K562 (cell line): Measurements from ENCODE around the gene DPAGT1. TPM values are rescaled to one million over a fixed set of nuclear protein-coding genes. Genes with fewer than 3 reads are reported as not detected.

Source experiments
- CHD2 ChIP-seq: IDR thresholded peaks from 2 replicates; pipeline ENCODE4 v1.6.1; 2011; ENCODE audit warnings: low read depth, low read length
- COPS2 ChIP-seq: fragments of 450-650 bp; conservative IDR thresholded peaks from 2 replicates; pipeline ENCODE4 v1.6.1; 2016; ENCODE audit warnings: mild to moderate bottlenecking, moderate library complexity
- CREBBP ChIP-seq: IDR thresholded peaks from one replicate; pipeline ENCODE4 v1.6.1; 2012; ENCODE audit warnings: low read depth, mild to moderate bottlenecking, control low read depth, inconsistent platforms, low read length
- CSDE1 ChIP-seq, 2 experiments: fragments of 450-650 bp; IDR thresholded peaks; 2 replicates each; pipeline ENCODE4 v1.6.1; 2016; ENCODE audit warnings: mild to moderate bottlenecking in 1 of 2
- DNMT1 ChIP-seq: fragments of 450-650 bp; IDR thresholded peaks from 2 replicates; pipeline ENCODE4 v1.6.1; 2016; ENCODE audit warnings: antibody characterized with exemption, mild to moderate bottlenecking
- HMGN3 ChIP-seq: IDR thresholded peaks from 2 replicates; pipeline ENCODE4 v1.6.1; 2011; ENCODE audit warnings: borderline replicate concordance, low read depth, mild to moderate bottlenecking, mixed read lengths, low read length; ENCODE audit not compliant: insufficient read length; ENCODE audit errors: extremely low read depth
- MAZ ChIP-seq, 2 experiments: fragments of 450-650 bp in 1 of 2; sonication (generic) in 1 of 2; formaldehyde crosslinking; IDR thresholded peaks in 1 of 2; conservative IDR thresholded peaks in 1 of 2; 2 replicates each; pipeline versions ENCODE4 v1.4.0 to v1.5.0; 2020; ENCODE audit warnings: mild to moderate bottlenecking in 1 of 2, missing genetic modification reagents in 1 of 2
- NCOA1 ChIP-seq: fragments of 450-650 bp; IDR thresholded peaks from 2 replicates; pipeline ENCODE4 v1.6.1; 2016; ENCODE audit warnings: low read depth
- NFRKB ChIP-seq: fragments of 450-650 bp; IDR thresholded peaks from 2 replicates; pipeline ENCODE4 v1.6.1; 2016; ENCODE audit warnings: low read depth
- SIRT6 ChIP-seq: IDR thresholded peaks from one replicate; pipeline ENCODE4 v1.6.1; 2012; ENCODE audit warnings: low read depth, mild to moderate bottlenecking, control low read depth, inconsistent platforms, low read length, moderate library complexity
- SMARCE1 ChIP-seq: fragments of 450-650 bp; IDR thresholded peaks from 2 replicates; pipeline ENCODE4 v1.7.1; 2016; ENCODE audit warnings: mild to moderate bottlenecking
- SMC3 ChIP-seq: conservative IDR thresholded peaks from 2 replicates; pipeline ENCODE4 v1.6.1; 2011; ENCODE audit warnings: low read depth, low read length, improper control_type of control experiment; ENCODE audit not compliant: insufficient read depth
- SP1 ChIP-seq: sonication (generic); formaldehyde crosslinking; IDR thresholded peaks from 2 replicates; pipeline ENCODE4 v1.8.1; 2022; ENCODE audit warnings: mild to moderate bottlenecking, missing genetic modification reagents
- STAG1 ChIP-seq: sonication (generic); formaldehyde crosslinking; IDR thresholded peaks from 2 replicates; pipeline ENCODE4 v1.5.0; 2020; ENCODE audit warnings: missing genetic modification reagents, borderline replicate concordance
- ZFP30 ChIP-seq: fragments of 250-450 bp; sonication (Bioruptor Pico); IDR thresholded peaks from 2 replicates; pipeline ENCODE4 v1.8.0; 2022; ENCODE audit warnings: moderate library complexity, mild to moderate bottlenecking, inconsistent platforms, borderline replicate concordance
- polyA plus RNA-seq, 8 experiments: library from polyadenylated mRNA; depleted of rRNA in 4 of 8; stranded (reverse) in 5 of 8; unstranded in 3 of 8; fragments of >200 nt; fragmentation: Nextera tagmentation in 2 of 8; fragmentation: Illumina TruSeq in 1 of 8; extraction: Ambion mirVana in 2 of 8; extraction: Trizol in 1 of 8; gene quantifications; 2 replicates each; pipeline versions ENCODE4 v1.2.1 to v1.2.3, GENCODE V29; 2011 to 2014; ENCODE audit warnings: inconsistent platforms in 1 of 8, missing spikeins in 1 of 8
- total RNA-seq, 7 experiments: library from RNA; depleted of rRNA in 6 of 7; stranded (reverse); fragments of >200 nt in 6 of 7; fragmentation: Illumina TruSeq in 2 of 7; extraction: Trizol in 2 of 7; gene quantifications; 2 replicates each; pipeline versions ENCODE4 v1.2.1 to v1.2.3, GENCODE V29; 2011 to 2021; ENCODE audit warnings: low replicate concordance in 1 of 7
- TF ChIP-seq, protein P1 (sequence below): fragments of 250-450 bp; sonication (Bioruptor Pico); IDR thresholded peaks from 2 replicates; pipeline ENCODE4 v1.4.0; 2020; ENCODE audit warnings: mild to moderate bottlenecking, moderate library complexity
- TF ChIP-seq, protein P2 (sequence below): fragments of 450-650 bp; IDR thresholded peaks from 2 replicates; pipeline ENCODE4 v1.6.1; 2016; ENCODE audit warnings: mild to moderate bottlenecking
- TF ChIP-seq, protein P3 (sequence below): sonication (generic); formaldehyde crosslinking; IDR thresholded peaks from 2 replicates; pipeline ENCODE4 v1.8.0; 2022; ENCODE audit warnings: mild to moderate bottlenecking, low read depth, missing genetic modification reagents
- TF ChIP-seq, protein P4 (sequence below), 2 experiments: fragments of 450-650 bp in 1 of 2; IDR thresholded peaks; 2 replicates each; pipeline ENCODE4 v1.6.1; 2011 to 2017; ENCODE audit warnings: low read depth in 2 of 2, antibody characterized with exemption in 1 of 2, borderline replicate concordance in 1 of 2, low read length in 1 of 2, mild to moderate bottlenecking in 1 of 2, mixed read lengths in 1 of 2; ENCODE audit not compliant: control insufficient read depth in 1 of 2
- TF ChIP-seq, protein P5 (sequence below): fragments of 250-450 bp; sonication (Bioruptor Pico); IDR thresholded peaks from 2 replicates; pipeline ENCODE4 v1.9.0; 2021; ENCODE audit warnings: mild to moderate bottlenecking

Gene DPAGT1
- total and polyA plus RNA-seq, 9 of the 15 experiments (the other 6 are each of a cell fraction or from before 2014, with no cell fraction given) = 29.9 to 135 (median 85.0) TPM

DNA sequence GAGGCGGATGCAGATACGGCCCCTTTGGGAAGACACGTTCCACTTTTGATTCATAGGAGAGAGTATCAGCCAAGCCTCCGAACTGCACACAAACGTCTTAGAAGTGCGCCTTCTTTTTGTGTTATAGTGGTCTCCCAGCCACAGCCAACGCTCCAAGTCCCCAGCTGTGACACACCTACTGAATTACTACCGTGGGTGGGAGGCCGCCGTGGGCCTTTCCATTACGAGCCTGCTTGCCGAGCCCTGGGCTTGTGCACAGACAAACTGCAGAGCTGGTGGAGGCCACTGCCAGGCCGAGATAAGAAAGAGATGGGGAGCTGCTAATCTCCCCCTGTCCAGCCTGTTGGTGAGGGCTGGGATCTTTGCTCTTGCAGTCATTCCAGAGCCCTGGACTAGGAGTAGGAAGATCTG lies 16.2 kb downstream of the DPAGT1 start (continued):
- TF ChIP-seq, protein P1, sequence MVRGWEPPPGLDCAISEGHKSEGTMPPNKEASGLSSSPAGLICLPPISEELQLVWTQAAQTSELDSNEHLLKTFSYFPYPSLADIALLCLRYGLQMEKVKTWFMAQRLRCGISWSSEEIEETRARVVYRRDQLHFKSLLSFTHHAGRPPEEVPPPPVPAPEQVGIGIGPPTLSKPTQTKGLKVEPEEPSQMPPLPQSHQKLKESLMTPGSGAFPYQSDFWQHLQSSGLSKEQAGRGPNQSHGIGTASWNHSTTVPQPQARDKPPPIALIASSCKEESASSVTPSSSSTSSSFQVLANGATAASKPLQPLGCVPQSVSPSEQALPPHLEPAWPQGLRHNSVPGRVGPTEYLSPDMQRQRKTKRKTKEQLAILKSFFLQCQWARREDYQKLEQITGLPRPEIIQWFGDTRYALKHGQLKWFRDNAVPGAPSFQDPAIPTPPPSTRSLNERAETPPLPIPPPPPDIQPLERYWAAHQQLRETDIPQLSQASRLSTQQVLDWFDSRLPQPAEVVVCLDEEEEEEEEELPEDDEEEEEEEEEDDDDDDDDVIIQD = no peak
- no peak for TF ChIP-seq COPS2
- TF ChIP-seq NCOA1 = peak; percentile 55; the same call in 1 of the 2 replicates
- no peak for TF ChIP-seq CHD2
- TF ChIP-seq SMC3 = no peak
- TF ChIP-seq SIRT6 = no peak
- peak in 1 of 2 experiments; percentile 49; a peak in 1 of 4 replicates for TF ChIP-seq MAZ (CRISPR knock-in tag; conservative IDR thresholded peaks at IDR 0.05 in 1 of 2, IDR thresholded peaks at IDR 0.05 in 1 of 2)
- TF ChIP-seq HMGN3 = peak; percentile 93
- peak; percentile 67; the same call in 1 of the 2 replicates for TF ChIP-seq NFRKB
- TF ChIP-seq, protein P2, sequence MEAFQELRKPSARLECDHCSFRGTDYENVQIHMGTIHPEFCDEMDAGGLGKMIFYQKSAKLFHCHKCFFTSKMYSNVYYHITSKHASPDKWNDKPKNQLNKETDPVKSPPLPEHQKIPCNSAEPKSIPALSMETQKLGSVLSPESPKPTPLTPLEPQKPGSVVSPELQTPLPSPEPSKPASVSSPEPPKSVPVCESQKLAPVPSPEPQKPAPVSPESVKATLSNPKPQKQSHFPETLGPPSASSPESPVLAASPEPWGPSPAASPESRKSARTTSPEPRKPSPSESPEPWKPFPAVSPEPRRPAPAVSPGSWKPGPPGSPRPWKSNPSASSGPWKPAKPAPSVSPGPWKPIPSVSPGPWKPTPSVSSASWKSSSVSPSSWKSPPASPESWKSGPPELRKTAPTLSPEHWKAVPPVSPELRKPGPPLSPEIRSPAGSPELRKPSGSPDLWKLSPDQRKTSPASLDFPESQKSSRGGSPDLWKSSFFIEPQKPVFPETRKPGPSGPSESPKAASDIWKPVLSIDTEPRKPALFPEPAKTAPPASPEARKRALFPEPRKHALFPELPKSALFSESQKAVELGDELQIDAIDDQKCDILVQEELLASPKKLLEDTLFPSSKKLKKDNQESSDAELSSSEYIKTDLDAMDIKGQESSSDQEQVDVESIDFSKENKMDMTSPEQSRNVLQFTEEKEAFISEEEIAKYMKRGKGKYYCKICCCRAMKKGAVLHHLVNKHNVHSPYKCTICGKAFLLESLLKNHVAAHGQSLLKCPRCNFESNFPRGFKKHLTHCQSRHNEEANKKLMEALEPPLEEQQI = peak; percentile 48; the same call in 1 of the 2 replicates
- TF ChIP-seq, protein P3, sequence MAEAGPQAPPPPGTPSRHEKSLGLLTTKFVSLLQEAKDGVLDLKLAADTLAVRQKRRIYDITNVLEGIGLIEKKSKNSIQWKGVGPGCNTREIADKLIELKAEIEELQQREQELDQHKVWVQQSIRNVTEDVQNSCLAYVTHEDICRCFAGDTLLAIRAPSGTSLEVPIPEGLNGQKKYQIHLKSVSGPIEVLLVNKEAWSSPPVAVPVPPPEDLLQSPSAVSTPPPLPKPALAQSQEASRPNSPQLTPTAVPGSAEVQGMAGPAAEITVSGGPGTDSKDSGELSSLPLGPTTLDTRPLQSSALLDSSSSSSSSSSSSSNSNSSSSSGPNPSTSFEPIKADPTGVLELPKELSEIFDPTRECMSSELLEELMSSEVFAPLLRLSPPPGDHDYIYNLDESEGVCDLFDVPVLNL (CRISPR knock-in tag) = no peak
- TF ChIP-seq, protein P4, sequence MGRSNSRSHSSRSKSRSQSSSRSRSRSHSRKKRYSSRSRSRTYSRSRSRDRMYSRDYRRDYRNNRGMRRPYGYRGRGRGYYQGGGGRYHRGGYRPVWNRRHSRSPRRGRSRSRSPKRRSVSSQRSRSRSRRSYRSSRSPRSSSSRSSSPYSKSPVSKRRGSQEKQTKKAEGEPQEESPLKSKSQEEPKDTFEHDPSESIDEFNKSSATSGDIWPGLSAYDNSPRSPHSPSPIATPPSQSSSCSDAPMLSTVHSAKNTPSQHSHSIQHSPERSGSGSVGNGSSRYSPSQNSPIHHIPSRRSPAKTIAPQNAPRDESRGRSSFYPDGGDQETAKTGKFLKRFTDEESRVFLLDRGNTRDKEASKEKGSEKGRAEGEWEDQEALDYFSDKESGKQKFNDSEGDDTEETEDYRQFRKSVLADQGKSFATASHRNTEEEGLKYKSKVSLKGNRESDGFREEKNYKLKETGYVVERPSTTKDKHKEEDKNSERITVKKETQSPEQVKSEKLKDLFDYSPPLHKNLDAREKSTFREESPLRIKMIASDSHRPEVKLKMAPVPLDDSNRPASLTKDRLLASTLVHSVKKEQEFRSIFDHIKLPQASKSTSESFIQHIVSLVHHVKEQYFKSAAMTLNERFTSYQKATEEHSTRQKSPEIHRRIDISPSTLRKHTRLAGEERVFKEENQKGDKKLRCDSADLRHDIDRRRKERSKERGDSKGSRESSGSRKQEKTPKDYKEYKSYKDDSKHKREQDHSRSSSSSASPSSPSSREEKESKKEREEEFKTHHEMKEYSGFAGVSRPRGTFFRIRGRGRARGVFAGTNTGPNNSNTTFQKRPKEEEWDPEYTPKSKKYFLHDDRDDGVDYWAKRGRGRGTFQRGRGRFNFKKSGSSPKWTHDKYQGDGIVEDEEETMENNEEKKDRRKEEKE (IDR thresholded peaks at IDR 0.05; ENCODE audit: borderline replicate concordance in 1 of 2, control insufficient read depth in 1 of 2, low read depth in 2 of 2, low read length in 1 of 2) = no peak
- no peak for TF ChIP-seq STAG1 (CRISPR knock-in tag)
- peak; percentile 52; the same call in 1 of the 2 replicates for TF ChIP-seq SP1 (CRISPR knock-in tag)
- TF ChIP-seq CSDE1 (IDR thresholded peaks at IDR 0.05) = no peak
- TF ChIP-seq DNMT1 = no peak
- peak; percentile 86 for TF ChIP-seq SMARCE1
- TF ChIP-seq CREBBP = no peak
- no peak for TF ChIP-seq ZFP30 (CRISPR knock-in tag)
- TF ChIP-seq, protein P5, sequence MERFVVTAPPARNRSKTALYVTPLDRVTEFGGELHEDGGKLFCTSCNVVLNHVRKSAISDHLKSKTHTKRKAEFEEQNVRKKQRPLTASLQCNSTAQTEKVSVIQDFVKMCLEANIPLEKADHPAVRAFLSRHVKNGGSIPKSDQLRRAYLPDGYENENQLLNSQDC (CRISPR knock-in tag) = no peak
